Smooth muscle cell of the umbilical artery (primary cell): ENCODE data around the gene HOXC9. TPM values are rescaled to one million over a fixed set of nuclear protein-coding genes. Genes with fewer than 3 reads are reported as not detected.

Experiments
- total RNA-seq: library from RNA; depleted of rRNA; stranded (reverse); fragments of >200 nt; gene quantifications from 2 replicates; pipeline ENCODE4 v1.2.3, GENCODE V29; 2014

HOXC9 gene
- total RNA-seq, result 4.3 and 4.5 TPM in 2 replicates

GRCh38 chr12:54000116-54001114 is at the start of gene HOXC9:
TSS of gene HOXC9 (plus strand) at chr12:54000161. CDS start at chr12:54000189, 28 bp downstream.

GRCh38 chr12:53954694-53955035 is 45.3 kb upstream of the HOXC9 start, which contains the start of gene HOXC12:
TSS of gene HOXC12 (plus strand) at chr12:53954903. CDS start at chr12:53954930, 27 bp downstream.

GRCh38 chr12:53972722-53973235 is 27.2 kb upstream of the HOXC9 start, which contains the start of gene HOXC11:
TSS of gene HOXC11 (plus strand) at chr12:53973126. CDS start at chr12:53973242, 116 bp downstream.

GRCh38 chr12:53974084-53975063 is 25.6 kb upstream of the HOXC9 start, which contains the start of gene HOTAIR:
TSS of gene HOTAIR (minus strand) at chr12:53974954.

GRCh38 chr12:53984901-53985691 is 14.9 kb upstream of the HOXC9 start, which contains the start of gene HOXC10:
TSS of gene HOXC10 (plus strand) at chr12:53985146. CDS start at chr12:53985260, 114 bp downstream.

GRCh38 chr12:54028314-54029201 is 28.6 kb downstream of the HOXC9 start, which contains the start of gene HOXC6:
TSS of gene HOXC6 (plus strand) at chr12:54028440. CDS start at chr12:54028522, 82 bp downstream.

GRCh38 chr12:54032627-54033100 is 32.7 kb downstream of the HOXC9 start, which contains the start of gene HOXC5:
TSS of gene HOXC5 (plus strand) at chr12:54033050. CDS start at chr12:54033123, 73 bp downstream.

Other genes with a start within 250 kb of the HOXC9 start
- gene CISTR, start 248.2 kb upstream of the HOXC9 start, total RNA-seq, result not detected in 2 replicates
- not detected in 2 replicates for gene HOXC13, start 61.3 kb upstream of the HOXC9 start, total RNA-seq
- gene HOXC12, start 45.3 kb upstream of the HOXC9 start, total RNA-seq, result not detected in 2 replicates
- gene HOXC11, start 27.0 kb upstream of the HOXC9 start, total RNA-seq, result 1.8 and 2.6 TPM in 2 replicates
- gene HOTAIR, start 25.2 kb upstream of the HOXC9 start, total RNA-seq, result 5.7 and 6.2 TPM in 2 replicates
- gene HOXC10, start 15.0 kb upstream of the HOXC9 start, total RNA-seq, result 6.2 and 10.7 TPM in 2 replicates
- 4.4 and 4.5 TPM in 2 replicates for gene HOXC8, start 8.8 kb downstream of the HOXC9 start, total RNA-seq
- gene HOXC6, start 28.3 kb downstream of the HOXC9 start, total RNA-seq, result 4.2 and 4.7 TPM in 2 replicates
- 0.59 and 0.65 TPM in 2 replicates for gene HOXC5, start 32.9 kb downstream of the HOXC9 start, total RNA-seq
- 1.1 and 1.5 TPM in 2 replicates for gene HOXC4, start 53.7 kb downstream of the HOXC9 start, total RNA-seq
- gene SMUG1, start 188.8 kb downstream of the HOXC9 start, total RNA-seq, result 21.7 and 31.8 TPM in 2 replicates